ENCODE results near the gene DYNLT1.

Gene DYNLT1

DNA sequence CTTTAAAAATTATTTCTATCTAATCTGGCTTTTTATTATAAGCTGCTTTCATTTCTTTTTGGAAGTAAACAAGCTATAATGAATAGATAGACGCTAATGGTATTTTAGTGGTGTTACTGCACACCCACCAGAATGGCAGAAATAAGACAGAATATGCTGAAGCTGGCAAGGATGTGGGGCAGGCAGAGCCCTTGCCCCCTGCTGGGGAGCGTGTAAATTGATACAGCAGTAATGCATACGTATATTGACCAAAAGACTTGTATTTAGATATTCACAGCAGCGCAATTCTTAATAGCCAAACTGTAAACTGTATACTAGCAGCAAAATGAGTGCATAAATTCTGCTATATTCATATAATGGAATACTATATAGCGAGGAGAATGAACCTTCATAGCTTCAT, 49.3 kb downstream of the DYNLT1 start:
- no peak for DNase-seq

GRCh38 chr6:158593670-158594069, 50.9 kb downstream of the DYNLT1 start:
- DNase-seq = no peak

DNA sequence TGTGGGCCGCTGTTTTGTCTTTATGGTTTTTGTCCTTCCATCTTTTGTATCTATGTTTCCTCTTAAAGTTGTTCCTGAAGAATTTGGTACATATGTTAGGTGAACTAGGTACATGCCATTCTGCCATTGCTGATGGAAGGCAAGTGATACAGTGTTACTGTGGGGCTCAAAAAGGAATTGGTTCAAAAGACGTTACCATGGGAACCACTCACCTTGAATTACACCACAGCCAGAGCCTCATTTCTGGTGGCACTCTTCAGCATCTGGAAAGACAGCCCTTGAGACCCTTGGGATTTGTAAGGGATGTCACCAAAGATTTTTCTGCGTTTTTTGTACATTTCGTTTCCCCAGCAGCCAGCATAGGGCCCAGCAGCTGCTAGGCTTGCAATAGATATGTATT, 52.7 kb downstream of the DYNLT1 start:
- no peak for DNase-seq

DNA sequence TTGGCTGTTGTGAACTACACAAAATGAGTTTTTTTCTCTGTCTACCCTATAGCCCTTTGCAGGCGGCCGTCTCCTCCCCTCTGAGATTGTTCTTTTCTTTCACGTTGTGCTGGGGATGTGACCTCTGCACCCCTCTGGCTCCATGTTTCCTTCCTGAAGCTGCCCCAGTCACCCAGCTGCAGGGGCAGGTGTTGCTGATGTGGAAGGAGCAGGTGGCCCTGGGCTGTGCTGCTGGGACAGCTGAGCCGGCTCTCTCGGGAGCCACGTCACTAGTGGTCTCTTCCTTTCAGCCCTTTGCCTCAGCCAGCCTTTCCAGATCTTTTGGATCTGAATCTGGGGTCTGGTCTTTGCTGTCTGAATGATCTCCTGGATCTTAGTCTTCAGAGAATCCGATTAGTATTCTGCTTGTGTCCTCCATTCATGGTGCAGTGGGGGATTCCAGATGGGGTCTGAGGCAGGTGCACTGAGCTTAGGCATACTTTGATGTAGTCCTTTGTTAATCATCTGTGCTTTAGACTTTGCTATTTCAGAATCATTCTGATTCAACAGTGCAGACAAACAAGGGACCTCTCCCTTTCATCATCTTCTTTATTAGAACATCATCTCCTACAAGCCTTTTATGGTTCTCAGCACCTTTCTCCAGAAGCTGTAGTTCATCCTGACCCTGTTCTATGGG, 53.3 kb downstream of the DYNLT1 start:
- no peak for DNase-seq

DNA sequence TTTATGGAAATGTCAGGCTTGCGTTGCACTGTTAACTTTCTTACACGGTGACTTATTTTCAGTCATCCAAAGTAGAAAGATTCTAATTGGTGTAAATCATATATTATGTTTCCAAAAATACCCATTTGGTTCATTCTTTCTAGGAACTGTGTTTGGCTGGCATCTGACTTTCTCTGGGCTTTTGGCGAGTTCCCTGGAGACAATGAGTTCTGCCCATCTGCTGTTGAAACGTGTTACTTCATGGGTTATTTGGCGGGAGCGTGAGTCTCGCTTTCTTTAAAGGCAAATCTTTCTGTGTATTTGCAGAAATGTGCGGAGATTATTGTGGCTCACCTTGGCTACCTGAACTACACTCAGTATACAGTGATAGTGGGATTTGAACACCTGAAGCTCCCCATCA, 55.2 kb downstream of the DYNLT1 start:
- no peak for DNase-seq

DNA sequence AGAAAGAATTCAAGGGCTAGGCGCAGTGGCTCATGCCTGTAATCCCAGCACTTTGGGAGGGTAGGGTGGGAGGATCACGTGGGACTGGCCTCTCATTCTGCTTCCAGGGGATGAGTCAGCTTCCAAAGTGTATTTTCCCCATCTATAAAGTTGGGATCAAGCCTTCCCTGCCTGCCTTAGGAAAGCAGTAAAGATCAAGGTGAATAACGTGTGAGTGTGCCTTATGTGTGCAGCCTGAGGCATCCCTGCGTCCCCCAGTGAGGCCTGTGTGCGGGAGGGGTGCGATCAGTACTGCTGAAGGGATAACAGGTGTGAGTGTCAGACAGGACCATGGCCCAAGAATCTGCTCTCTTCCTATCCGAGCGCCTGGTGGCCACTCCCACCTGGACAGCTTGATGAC, 57.9 kb downstream of the DYNLT1 start:
- no peak for DNase-seq
